ENCODE measurements around the gene CIZ1.
A peak's percentile ranks its signal among the peaks of the same experiment; 100 is the strongest.

Gene CIZ1

DNA sequence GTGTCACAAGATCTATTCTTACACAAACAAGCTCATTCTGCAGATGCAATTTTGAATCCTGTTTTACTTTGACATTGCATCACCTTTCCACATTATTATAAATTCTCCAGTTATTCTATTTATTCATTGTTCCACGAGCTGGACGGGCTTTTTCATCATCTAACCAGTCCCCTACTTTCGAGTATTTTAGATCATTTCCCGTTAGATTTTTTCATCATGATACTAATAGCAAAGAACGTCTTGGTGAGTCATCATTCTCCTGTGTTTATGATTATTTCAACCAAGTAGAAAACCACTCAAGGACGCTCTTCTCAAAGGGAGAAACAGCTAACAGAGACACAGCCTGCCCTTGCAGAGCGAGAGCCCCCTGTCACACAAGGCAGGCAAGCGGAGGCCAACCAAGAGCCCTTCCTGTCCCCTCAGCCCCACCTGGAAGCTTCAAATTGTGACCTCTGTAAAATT lies 16.2 kb downstream of the CIZ1 start:
- TF ChIP-seq, protein P1, sequence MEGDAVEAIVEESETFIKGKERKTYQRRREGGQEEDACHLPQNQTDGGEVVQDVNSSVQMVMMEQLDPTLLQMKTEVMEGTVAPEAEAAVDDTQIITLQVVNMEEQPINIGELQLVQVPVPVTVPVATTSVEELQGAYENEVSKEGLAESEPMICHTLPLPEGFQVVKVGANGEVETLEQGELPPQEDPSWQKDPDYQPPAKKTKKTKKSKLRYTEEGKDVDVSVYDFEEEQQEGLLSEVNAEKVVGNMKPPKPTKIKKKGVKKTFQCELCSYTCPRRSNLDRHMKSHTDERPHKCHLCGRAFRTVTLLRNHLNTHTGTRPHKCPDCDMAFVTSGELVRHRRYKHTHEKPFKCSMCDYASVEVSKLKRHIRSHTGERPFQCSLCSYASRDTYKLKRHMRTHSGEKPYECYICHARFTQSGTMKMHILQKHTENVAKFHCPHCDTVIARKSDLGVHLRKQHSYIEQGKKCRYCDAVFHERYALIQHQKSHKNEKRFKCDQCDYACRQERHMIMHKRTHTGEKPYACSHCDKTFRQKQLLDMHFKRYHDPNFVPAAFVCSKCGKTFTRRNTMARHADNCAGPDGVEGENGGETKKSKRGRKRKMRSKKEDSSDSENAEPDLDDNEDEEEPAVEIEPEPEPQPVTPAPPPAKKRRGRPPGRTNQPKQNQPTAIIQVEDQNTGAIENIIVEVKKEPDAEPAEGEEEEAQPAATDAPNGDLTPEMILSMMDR (conservative IDR thresholded peaks at IDR 0.05; ENCODE audit: low read depth, low read length), result no peak
- H3K4me3 ChIP-seq (ENCODE audit: low read depth, low read length), result no peak overlapping the region
- peak; percentile 84 for DNase-seq (ENCODE audit: low read depth)

DNA sequence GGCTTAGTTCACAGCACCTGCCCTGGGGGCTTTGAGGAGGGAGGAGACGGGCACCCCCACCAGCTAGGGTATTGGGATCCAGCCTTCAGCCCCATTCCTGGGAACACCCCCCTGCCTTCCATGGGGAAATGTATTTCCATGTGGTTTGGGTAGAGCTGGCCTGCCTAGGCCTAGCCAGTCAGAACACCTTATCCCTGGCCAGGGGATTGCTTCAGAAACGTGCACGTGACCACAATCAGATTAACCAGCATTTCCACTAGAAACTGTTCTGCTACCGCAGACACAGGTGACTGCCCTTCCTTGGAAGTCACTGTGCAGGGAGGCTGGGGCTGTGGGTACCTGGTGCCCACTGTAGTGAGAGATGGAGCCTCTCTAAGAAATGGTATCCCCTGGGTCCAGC lies 17.3 kb downstream of the CIZ1 start:
- H3K4me3 ChIP-seq (ENCODE audit: low read depth, low read length), result no peak overlapping the region
- TF ChIP-seq, protein P1 (conservative IDR thresholded peaks at IDR 0.05; ENCODE audit: low read depth, low read length), result no peak
- no peak for DNase-seq (ENCODE audit: low read depth)

DNA sequence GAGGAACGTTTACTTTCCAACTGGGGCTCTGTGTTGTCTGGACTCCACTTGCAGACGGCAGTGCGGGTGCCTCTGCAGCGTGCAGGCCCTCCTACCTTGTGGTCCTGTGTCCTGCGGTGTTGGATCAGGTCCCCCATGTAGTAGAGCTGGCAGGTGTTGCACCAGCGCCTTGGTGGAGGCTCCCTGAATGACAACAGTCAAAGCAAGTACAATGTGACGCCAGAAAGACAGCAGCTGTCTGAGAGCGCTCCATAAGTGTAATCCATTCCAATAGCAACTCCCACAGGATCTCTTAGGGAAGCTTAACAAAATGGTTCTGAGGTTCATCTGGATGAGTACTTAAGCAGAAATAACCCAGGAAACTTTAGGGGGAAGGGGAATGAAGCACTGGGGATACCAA lies 21.4 kb downstream of the CIZ1 start:
- no peak overlapping the region for H3K4me3 ChIP-seq (ENCODE audit: low read depth, low read length)
- DNase-seq (ENCODE audit: low read depth), result no peak

DNA sequence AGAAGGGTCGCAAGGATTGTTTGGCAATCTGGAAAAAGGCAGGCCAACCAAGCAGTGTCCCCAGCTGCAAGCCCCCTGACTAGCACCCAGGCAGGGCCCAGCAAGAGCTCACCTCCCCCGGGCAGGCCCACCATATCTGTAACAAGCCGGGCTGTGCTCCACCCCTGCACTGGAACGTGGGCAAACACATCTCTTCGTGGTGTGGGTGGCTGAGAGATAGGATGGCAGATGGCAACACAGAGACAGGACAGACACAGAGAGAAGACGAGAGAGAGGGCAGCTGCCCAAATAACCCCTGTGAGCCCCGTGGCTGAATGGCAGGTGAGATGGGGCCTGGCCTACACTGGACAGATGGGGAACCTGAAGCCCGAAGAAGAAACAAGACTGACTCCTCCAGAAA lies 21.9 kb downstream of the CIZ1 start:
- H3K4me3 ChIP-seq (ENCODE audit: low read depth, low read length), result no peak overlapping the region
- TF ChIP-seq, protein P1 (conservative IDR thresholded peaks at IDR 0.05; ENCODE audit: low read depth, low read length), result no peak
- DNase-seq (ENCODE audit: low read depth), result no peak

More for the DNA sequence above, 21.4 kb downstream of the CIZ1 start:
- TF ChIP-seq, protein P1 (conservative IDR thresholded peaks at IDR 0.05; ENCODE audit: low read depth, low read length), result no peak

DNA sequence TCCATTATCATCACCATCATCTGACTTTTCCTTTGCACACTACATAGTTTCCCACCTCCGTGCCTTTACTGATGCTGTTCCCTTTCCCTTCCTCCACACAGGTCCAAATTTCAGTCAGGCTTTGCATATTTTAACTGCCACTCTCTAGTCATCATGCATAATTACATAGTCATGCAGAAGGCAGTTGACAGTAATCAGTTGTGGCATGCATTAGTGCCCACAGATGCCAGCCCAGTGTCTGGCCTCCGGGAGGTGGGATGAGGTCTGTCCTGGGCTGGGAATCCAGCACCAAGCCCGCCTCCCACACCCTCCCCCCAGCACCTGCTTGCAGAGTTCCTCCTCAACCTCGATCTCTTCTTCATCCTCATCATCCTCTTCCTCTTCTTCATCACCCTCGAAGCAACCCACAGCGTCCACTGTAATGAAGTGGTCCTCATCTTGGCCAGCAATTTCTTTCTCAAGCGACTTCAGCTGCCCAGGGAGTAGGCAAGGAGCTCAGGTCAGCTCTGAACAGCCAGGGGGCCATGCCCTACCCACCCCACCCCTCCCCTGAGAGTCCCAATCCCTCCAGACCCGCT lies 22.6 kb downstream of the CIZ1 start:
- no peak overlapping the region for H3K4me3 ChIP-seq (ENCODE audit: low read depth, low read length)
- TF ChIP-seq, protein P1 (conservative IDR thresholded peaks at IDR 0.05; ENCODE audit: low read depth, low read length), result no peak
- no peak for DNase-seq (ENCODE audit: low read depth)

DNA sequence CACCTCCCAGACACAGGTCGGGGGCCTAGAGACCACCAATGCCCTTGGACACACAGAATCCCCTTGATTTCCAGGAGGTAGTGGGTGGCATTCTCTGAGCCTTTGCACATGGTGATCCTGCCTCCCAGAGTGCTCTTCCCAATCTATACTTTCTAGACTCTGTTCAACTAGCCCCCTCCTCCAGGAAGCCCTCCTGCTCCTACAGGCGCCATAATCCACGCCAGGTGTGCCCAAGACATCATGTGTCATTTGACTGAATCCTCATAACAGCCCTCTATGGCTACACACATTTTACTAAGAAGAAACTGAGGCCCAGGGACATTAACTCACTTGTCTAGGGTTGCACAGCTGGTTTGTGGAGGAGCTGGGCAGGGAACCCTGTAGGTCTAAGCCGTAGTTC lies 24.2 kb downstream of the CIZ1 start:
- H3K4me3 ChIP-seq (ENCODE audit: low read depth, low read length), result no peak overlapping the region
- DNase-seq (ENCODE audit: low read depth), result no peak
- TF ChIP-seq, protein P1 (conservative IDR thresholded peaks at IDR 0.05; ENCODE audit: low read depth, low read length), result no peak

DNA sequence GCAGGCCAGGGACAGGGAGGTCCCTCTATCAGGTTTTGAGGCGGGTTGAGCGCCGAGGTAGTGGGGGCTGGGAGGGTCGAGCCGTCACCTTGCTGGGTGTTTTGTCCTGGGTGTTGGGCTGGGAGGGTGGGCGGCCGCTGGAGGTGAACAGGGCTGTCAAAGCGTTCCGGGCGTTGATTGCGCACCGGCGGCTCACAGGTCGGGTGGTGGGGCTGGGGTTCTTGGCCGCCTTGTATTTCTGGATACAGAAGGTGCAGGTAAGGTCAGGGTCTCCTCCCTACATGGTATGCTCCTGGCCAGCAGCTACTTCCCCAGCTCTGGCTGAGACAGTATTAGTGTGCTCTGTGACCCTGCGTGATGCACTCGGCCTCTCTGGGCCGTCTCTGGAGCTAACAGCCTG lies 25.2 kb downstream of the CIZ1 start:
- TF ChIP-seq, protein P1 (conservative IDR thresholded peaks at IDR 0.05; ENCODE audit: low read depth, low read length), result no peak
- DNase-seq (ENCODE audit: low read depth), result no peak
- no peak overlapping the region for H3K4me3 ChIP-seq (ENCODE audit: low read depth, low read length)
